Activated naive CD4-positive, alpha-beta T cell (primary cell): Measurements from ENCODE around the gene LTBP2.
"Not testable (repeated sequence)": the region's sequence is repeated elsewhere in the genome, so short reads cannot be mapped to it uniquely, and the experiment has no call there.

ENCODE experiments used
- DNase-seq, 4 experiments: peaks; one replicate each; lab custom pipeline; 2025; lab: John Stamatoyannopoulos, UW

The LTBP2 gene

DNA sequence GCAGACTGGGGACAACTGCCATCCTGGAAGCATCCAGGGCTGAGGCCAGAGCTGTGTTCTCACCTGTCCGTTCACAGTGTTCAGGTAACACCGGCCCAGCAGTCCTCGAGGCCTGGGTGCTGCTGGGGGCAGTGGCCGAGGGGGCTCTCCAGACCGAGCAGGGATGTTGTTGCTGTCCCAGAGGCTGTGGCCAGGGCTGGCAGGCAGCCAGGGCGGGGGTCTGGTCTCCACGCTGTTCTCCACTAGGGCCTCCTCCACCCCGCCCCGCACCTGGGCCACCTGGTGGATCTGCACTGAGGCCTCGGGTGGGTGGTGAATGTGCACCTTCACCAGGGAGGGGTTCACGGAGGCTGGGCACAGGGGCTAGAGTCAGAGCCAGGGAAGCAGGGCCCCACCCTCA lies 61.0 kb downstream of the LTBP2 start:
- no peak for DNase-seq

- DNase-seq = no peak
These were observed 62.0 kb downstream of the LTBP2 start for GRCh38 chr14:74550071-74550470.

DNA sequence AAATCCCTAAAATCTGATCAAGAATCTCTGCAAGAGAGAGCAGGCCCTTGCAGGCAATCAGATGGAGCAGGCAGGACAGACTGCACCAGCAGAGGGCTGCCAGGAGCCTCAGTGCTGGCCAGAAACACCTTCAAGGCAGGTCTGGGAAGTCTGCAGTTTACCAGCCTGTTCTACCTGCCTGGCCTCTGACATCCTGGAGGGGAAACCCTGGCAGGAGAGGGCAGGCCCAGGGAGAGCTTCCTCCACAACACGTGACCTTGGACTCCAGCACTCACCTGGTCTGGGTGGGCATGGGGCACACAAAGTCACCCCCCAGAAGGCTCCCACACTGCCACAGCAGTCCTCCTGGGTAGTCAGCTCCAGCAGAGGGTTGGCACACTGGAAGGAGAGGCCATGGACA lies 62.4 kb downstream of the LTBP2 start:
- no peak for DNase-seq

DNA sequence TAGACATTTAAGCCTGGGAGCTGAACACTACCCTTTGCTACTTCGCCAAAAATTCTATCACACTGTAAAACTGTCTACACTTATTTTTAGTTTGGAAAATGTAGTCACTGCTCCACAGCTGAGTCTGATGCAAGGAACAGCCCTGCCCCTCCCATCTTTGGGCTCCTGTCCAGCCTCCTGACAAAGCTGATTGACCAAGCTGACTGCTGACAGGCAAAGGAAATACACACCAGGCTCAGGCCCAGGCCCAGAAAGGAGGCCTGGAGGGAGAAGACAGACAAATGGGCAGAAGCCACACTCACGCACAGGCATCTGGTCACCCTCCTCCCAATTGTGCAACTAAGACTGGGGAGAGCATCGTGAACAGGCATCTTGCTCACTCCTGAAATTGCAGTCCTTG lies 63.2 kb downstream of the LTBP2 start:
- DNase-seq = no peak

DNA sequence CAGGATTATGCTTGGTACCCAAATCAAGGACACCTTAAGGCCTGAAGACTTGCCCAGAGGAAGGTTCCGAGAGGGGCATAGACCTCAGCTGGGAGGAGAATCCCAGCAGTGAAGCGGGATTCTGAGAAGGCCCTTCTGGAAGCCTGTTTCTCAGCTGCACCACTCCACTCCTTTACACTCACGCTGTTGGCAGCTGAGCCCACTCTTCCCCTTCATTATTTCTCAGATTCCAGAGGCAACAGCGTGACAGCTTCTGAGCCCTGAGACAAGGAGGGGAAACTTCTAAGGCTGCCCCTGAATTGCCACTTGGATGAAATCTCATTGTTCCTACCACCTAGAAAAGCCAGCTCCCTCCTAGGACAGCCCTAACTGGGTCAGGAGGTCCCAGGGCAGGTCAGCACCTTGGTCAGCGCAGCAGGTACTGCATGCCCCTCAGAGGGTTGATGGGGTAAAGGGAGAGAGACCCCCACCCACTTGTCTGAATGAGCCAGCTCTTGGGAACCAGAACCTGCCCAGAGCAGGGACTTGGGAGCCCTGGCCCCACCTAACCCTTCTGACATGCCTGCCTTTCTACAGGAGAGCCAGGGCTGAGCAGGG lies 64.6 kb downstream of the LTBP2 start:
- no peak for DNase-seq

DNA sequence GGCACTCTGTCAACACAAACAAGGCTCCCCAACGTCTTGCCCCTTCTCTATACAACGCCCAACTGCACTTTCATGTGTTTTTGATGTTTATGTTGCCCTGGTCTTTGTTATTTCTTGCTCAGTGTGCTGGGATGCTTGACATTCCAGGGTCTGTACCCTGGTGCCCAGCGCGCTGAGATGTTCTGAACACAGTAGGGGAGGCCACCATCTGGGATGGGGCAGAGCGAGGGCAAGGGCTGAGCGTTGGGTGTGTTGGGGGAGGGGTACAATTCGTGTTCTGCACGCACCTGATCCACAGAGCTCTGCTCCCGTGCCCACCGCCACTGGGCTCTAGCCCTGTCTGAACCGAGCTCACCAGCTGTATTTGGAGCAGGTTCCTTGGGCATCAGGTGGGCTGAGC lies 65.6 kb downstream of the LTBP2 start:
- no peak for DNase-seq

GRCh38 chr14:74545386-74545785 lies 66.7 kb downstream of the LTBP2 start:
- DNase-seq = no peak

GRCh38 chr14:74543771-74544438 lies 68.1 kb downstream of the LTBP2 start:
- DNase-seq = no peak

- no peak for DNase-seq
These were observed 69.9 kb downstream of the LTBP2 start for GRCh38 chr14:74542056-74542685.

DNA sequence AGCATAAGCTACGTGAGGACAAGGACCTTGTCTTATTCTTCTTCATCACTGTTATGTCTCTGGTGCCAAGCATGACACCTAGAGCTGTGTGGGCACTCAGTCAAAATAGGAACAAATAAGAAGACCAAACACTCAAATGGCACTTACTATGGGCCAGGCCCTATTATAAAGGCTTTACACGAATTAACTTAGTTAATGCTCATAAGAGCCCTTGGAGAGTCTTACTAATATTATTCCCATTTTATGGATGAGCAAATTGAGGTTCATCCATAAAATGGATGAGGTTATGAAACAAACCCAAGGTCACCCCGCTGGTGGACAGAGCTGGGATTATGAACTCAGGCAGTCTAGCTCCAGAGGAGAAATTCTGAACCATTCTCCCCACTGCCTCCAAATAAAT lies 70.8 kb downstream of the LTBP2 start:
- DNase-seq = no peak

DNA sequence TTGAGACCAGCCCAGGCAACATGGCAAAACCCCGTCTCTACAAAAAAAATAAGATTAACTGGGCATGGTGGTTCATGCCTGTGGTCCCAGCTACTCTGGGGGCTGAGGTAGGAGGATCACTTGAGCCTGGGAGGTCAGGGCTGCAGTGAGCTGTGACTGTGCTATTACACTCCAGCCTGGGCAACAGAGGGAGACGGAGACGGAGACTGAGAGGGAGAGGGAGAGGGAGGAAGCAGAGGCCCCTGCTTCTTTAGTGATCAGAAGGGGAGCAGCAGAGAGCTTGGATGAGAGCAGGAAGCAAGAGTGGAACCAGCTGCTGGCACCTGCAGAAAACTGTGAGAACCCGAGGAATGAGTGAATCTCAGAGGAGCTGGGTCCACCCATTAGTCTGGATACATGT lies 72.5 kb downstream of the LTBP2 start:
- DNase-seq = no peak

GRCh38 chr14:74538411-74539391 lies 73.3 kb downstream of the LTBP2 start:
- DNase-seq = no peak

GRCh38 chr14:74536336-74536735 lies 75.7 kb downstream of the LTBP2 start:
- not testable (repeated sequence) for DNase-seq

DNA sequence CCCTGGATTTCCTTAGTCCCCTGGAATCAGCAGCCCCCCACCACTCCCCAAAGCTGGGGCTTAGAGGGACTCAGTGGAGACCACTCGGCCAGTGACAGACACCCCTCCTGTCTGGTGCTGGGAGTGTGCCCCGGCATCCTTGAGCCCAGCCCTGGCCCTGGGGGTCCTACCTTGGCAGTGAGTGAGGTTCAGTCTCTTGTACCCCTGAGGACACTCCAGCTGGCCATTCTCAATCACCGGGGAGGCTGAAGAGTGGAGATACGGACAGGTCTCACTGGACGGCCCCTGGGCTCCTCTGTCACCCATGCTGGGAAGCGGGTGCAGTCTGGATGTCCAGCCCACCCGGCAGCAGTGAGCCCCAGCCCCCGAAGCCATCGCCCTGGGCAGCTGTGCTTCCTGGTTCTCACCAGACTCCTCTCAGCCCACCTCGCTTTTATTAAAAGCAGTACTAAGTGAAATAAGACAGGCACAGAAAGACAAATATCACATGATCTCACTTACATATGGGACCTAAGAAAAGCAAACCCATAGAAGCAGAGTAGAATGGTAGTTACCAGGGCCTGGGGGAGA lies 76.2 kb downstream of the LTBP2 start:
- no peak for DNase-seq

DNA sequence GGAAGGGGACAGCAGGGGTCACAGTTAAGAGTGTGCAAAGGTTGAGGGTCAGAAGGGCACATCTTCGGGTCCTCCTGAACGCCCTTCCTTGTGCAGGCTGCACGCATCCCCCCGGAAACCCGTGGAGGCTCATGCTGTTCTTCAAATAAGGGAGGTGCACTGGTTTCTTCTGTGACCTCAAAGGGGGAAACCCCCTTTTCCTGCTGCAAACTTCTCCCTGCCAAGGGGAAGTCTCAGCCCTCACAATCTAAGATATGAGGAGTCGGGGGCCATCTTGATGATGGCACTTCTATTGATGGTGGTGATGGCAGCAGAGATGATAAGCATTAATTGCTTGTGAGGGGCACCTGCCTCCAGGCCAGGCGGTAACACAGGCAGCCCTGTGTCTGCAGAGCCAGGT lies 78.5 kb downstream of the LTBP2 start:
- no peak for DNase-seq

DNA sequence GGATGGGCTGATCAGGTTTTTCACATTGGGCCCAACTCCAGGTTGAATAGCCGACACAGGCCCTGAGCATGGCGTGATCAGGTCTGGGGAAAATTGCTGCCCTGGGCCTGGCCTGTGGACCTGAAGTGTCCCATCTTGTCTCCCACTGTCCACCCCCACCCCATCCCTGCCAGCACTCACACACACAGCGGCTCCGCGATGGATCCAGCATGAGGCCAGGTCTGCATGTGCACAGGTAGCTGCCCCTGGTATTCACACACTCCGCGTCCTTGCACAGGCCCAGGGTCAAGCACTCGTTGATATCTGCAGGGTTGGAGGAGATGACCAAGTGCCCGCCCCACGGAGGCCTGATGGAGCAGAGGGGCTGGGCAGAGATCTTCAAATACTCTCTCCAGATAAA lies 79.8 kb downstream of the LTBP2 start:
- no peak for DNase-seq

- no peak for DNase-seq
These were observed 80.6 kb downstream of the LTBP2 start for GRCh38 chr14:74531467-74531866.

GRCh38 chr14:74531006-74531405 lies 81.0 kb downstream of the LTBP2 start:
- DNase-seq = no peak

DNA sequence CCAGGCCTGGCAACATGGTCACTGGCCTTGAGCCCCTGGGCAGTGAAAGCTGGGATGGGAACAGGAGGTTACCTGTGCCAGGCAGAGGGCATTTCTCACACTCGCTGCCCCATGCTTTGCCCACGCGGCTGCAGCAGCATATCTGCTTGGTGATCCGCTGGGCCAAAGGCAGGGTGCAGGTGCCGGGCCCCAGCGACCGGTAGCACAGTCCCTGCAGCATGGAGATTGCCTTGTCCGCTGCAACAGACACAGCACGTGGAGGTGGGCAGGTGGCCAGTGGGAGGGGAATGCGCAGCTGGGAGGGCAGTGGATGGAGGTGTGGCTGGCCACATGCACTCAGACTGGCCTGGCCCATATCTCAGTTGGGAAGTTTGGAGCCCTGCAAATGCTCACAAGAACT lies 83.2 kb downstream of the LTBP2 start:
- DNase-seq = no peak

DNA sequence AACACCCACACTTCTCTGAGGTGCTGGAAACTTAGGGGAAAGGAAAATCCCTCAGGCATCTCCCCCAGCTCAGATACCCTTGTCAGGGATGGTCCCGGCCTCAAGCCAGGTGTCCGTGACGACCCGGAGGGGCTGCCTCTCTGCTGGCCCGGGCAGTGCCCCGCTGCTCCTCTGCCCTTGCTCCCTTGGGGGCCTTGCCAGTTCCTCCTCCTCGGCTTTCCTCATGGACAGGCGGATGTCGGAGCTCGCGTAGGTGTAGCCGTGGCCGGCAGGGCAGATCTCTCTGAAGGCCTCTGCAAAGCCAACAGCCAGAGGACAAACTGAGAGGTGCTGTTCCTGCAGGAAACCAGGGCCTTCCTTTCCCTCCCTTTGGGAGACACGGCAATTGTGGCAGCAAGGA lies 83.6 kb downstream of the LTBP2 start:
- DNase-seq = no peak

DNA sequence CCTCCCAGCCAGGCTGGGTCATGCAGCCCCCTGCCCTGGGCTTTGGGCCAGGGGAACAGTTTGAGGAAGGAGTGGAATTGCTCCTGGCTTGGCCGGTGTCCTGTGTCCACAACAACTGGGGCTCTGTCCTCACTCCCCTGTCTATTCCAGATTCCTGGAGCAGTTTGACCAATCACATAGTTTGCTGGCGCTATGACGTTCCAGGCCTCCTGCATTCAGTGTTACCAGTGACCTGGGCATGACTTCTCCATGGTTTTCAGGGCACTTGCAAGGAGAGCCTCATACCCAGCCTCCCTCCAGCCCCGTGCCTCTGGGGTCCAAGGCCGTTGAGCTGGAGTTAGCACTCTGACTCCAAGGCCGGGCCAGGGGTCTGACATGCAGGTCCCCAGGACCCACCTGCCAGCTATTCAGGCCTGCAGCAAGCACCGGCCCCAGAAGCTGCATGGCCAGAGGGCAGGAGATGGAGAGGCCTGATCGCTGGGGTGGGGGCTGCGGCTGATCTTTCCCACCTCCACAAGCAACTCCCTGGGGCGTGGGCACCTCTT lies 84.2 kb downstream of the LTBP2 start:
- no peak for DNase-seq
